Gastrocnemius medialis (tissue), 4 donors: ENCODE results near the gene EHD1. TPM values are rescaled to one million over a fixed set of nuclear protein-coding genes. Genes with fewer than 3 reads are reported as not detected.

Source experiments
- ATAC-seq, 2 donors: fragments of 150-250 bp; one replicate each; pipeline ENCODE4 v1.9.1; 2016
- DNase-seq, 2 donors: peaks; one replicate each; pipeline ENCODE4 v3.0.0-alpha.2; 2019
- H3K27ac ChIP-seq, 4 donors: fragments of 200-600 bp; sonication (generic); 1 replicate in 1 of 4; 2 replicates in 3 of 4; pipeline ENCODE4 v1.5.1; 2016 to 2018; ENCODE audit warnings: mild to moderate bottlenecking in 2 of 4, moderate library complexity in 1 of 4
- H3K27me3 ChIP-seq, 3 donors: fragments of 200-600 bp; sonication (generic) in 2 of 3; 1 replicate in 1 of 3; 2 replicates in 2 of 3; pipeline versions ENCODE4 v1.5.1 to v1.6.0; 2016 to 2019; ENCODE audit warnings: mild to moderate bottlenecking in 1 of 3, moderate library complexity in 1 of 3
- H3K36me3 ChIP-seq, 2 donors: fragments of 200-600 bp; sonication (generic) in 1 of 2; one replicate each; pipeline ENCODE4 v1.5.1; 2017 to 2018
- H3K4me1 ChIP-seq, 2 donors: fragments of 200-600 bp; sonication (generic) in 1 of 2; one replicate each; pipeline ENCODE4 v1.5.1; 2016 to 2017; ENCODE audit warnings: mild to moderate bottlenecking in 2 of 2
- H3K4me3 ChIP-seq, 4 donors: fragments of 200-600 bp; sonication (generic) in 3 of 4; 1 replicate in 1 of 4; 2 replicates in 3 of 4; pipeline ENCODE4 v1.5.1; 2016 to 2019; ENCODE audit warnings: mild to moderate bottlenecking in 2 of 4
- H3K9me3 ChIP-seq, 3 donors: fragments of 200-600 bp; sonication (generic) in 2 of 3; 1 replicate in 1 of 3; 2 replicates in 2 of 3; pipeline ENCODE4 v1.5.1; 2016 to 2019
- CTCF ChIP-seq, 5 experiments: fragments of 450-650 bp in 3 of 5; fragments of 200-600 bp in 2 of 5; sonication (generic) in 2 of 5; IDR thresholded peaks in 4 of 5; conservative IDR thresholded peaks in 1 of 5; 1 replicate in 4 of 5; 2 replicates in 1 of 5; pipeline ENCODE4 v1.5.1; 2016 to 2019; ENCODE audit warnings: antibody characterized with exemption in 5 of 5, mild to moderate bottlenecking in 3 of 5, moderate library complexity in 3 of 5
- POLR2A ChIP-seq, 2 donors: fragments of 450-650 bp; IDR thresholded peaks; one replicate each; pipeline ENCODE4 v1.6.1; 2017; ENCODE audit warnings: antibody characterized with exemption in 2 of 2, mild to moderate bottlenecking in 2 of 2, moderate library complexity in 2 of 2
- in situ Hi-C, 4 donors: fragments of 200-750 bp; cut with MboI; loops; one replicate each; pipeline versions ENCODE4 v1.15.0 to v1.8.0; 2017; ENCODE audit warnings: low sequenced_read_pairs in 4 of 4
- intact Hi-C: fragments of 100-400 bp; cut with DNase I; formaldehyde crosslinking; loops from one replicate; pipeline ENCODE4 v1.15.1; 2023; ENCODE audit warnings: low total_unique reads
- total RNA-seq, 4 donors: library from RNA; depleted of rRNA; stranded (reverse); fragments of >200 nt; gene quantifications; one replicate each; pipeline versions ENCODE4 v1.1.0 to v1.2.3, GENCODE V29; 2016

The EHD1 gene
- total RNA-seq, 4 donors from 2014 or later = 24.8 to 46.2 (median 31.3) TPM

GRCh38 chr11:64923944-64924909 lies 45.8 kb upstream of the EHD1 start, which contains the start of gene PPP2R5B:
Gene PPP2R5B (plus strand): TSS chr11:64924689. CDS start chr11:64925735, 1,046 bp downstream.
- Histone ChIP-seq H3K4me1 (peaks cover 21 to 24% of the 10 kb centered on the region in 2 donors), H3K27ac (peak within 1 kb of the TSS; percentile 97 to 100 (median 100)), H3K36me3 (peaks cover 0 to 28% of the 10 kb centered on the region in 2 donors), H3K27me3 (no peaks in the 10 kb centered on the region), H3K9me3 (no peaks in the 10 kb centered on the region), H3K4me3 (peak within 1 kb of the TSS; percentile 80 to 100 (median 86))
- in situ Hi-C loops = loop anchor here in 1 of 4 donors (10.0 kb wide), 1 partner anchor 101 kb away; the partner anchor contains the start of gene SNX15
- TF ChIP-seq CTCF (IDR thresholded peaks at IDR 0.05 in 4 of 5, conservative IDR thresholded peaks at IDR 0.05 in 1 of 5) = peak in 1 of 5 experiments; percentile 49
- peak; percentile 87 to 94 for TF ChIP-seq POLR2A (IDR thresholded peaks at IDR 0.05)
- intact Hi-C loops = loop anchor here (1.0 to 2.0 kb wide), 3 partner anchors 69 to 103 kb away; partner anchors contain the start of genes BATF2 and SNX15
- ATAC-seq (peak; percentile 97 to 98), DNase-seq (peak; percentile 95)

- DNase-seq (no peak), ATAC-seq (no peak)
- Histone ChIP-seq H3K27me3 (no peaks in the 10 kb centered on the region), H3K4me1 (peaks cover 26 to 31% of the 10 kb centered on the region in 2 donors), H3K27ac (peak overlapping the region; percentile 97 to 100 (median 100)), H3K9me3 (no peaks in the 10 kb centered on the region), H3K4me3 (peak overlapping the region; percentile 80 to 100 (median 86)), H3K36me3 (peaks cover 0 to 19% of the 10 kb centered on the region in 2 donors)
- TF ChIP-seq POLR2A (IDR thresholded peaks at IDR 0.05) (no peak), CTCF (IDR thresholded peaks at IDR 0.05 in 4 of 5, conservative IDR thresholded peaks at IDR 0.05 in 1 of 5) (no peak)
- in situ Hi-C loops = loop anchor here in 1 of 4 donors (10.0 kb wide), 1 partner anchor 102 kb away; the partner anchor contains the start of gene SNX15
- intact Hi-C loops = no loop called here
Observed at GRCh38 chr11:64923151-64923661, 44.8 kb upstream of the EHD1 start.

- intact Hi-C loops (no loop called here), in situ Hi-C loops (loop anchor here in 1 of 4 donors (10.0 kb wide), 1 partner anchor 103 kb away; the partner anchor contains the start of gene SNX15)
- H3K36me3 ChIP-seq = peaks cover 0 to 3% of the 10 kb centered on the region in 2 donors
- TF ChIP-seq POLR2A (IDR thresholded peaks at IDR 0.05) = no peak
- no peak for TF ChIP-seq CTCF (IDR thresholded peaks at IDR 0.05 in 4 of 5, conservative IDR thresholded peaks at IDR 0.05 in 1 of 5)
- no peak overlapping the region for H3K4me3 ChIP-seq
- DNase-seq = no peak
- no peak overlapping the region for H3K27ac ChIP-seq
- no peaks in the 10 kb centered on the region for H3K27me3 ChIP-seq
- H3K9me3 ChIP-seq = no peaks in the 10 kb centered on the region
- ATAC-seq = no peak
- peaks cover 33 to 37% of the 10 kb centered on the region in 2 donors for H3K4me1 ChIP-seq
Observed at GRCh38 chr11:64921384-64921783, 43.0 kb upstream of the EHD1 start.

- in situ Hi-C loops = loop anchor here in 1 of 4 donors (10.0 kb wide), 1 partner anchor 105 kb away; the partner anchor contains the start of gene SNX15
- Histone ChIP-seq H3K27me3 (no peaks in the 10 kb centered on the region), H3K27ac (peak overlapping the region in 2 of 4 donors; percentile 11 to 38), H3K4me3 (no peak overlapping the region), H3K36me3 (no peaks in the 10 kb centered on the region), H3K9me3 (no peaks in the 10 kb centered on the region), H3K4me1 (peaks cover 32 to 38% of the 10 kb centered on the region in 2 donors)
- TF ChIP-seq CTCF (IDR thresholded peaks at IDR 0.05 in 4 of 5, conservative IDR thresholded peaks at IDR 0.05 in 1 of 5) (no peak), POLR2A (IDR thresholded peaks at IDR 0.05) (no peak)
- DNase-seq = no peak
- intact Hi-C loops = no loop called here
- no peak for ATAC-seq
Observed at GRCh38 chr11:64920124-64920523, 41.7 kb upstream of the EHD1 start.
